Smooth muscle cell (in vitro differentiated cells): Measurements from ENCODE around the gene DIAPH2. TPM values are rescaled to one million over a fixed set of nuclear protein-coding genes. Genes with fewer than 3 reads are reported as not detected.
A peak's percentile ranks its signal among the peaks of the same experiment; 100 is the strongest.

Source experiments
- DNase-seq: peaks from one replicate; lab custom pipeline; 2025; ENCODE audit not compliant: unreplicated experiment; lab: John Stamatoyannopoulos, UW
- H2AFZ ChIP-seq: fragments of 200-600 bp; sonication (generic); 2 replicates; pipeline ENCODE4 v1.6.0; 2016; ENCODE audit warnings: antibody characterized with exemption, low read depth, mild to moderate bottlenecking
- H3F3A ChIP-seq: fragments of 200-600 bp; sonication (generic); 2 replicates; pipeline ENCODE4 v1.6.0; 2017; ENCODE audit warnings: antibody characterized with exemption, low read depth
- H3K27ac ChIP-seq: fragments of 200-600 bp; sonication (generic); 2 replicates; pipeline ENCODE4 v1.5.1; 2016; ENCODE audit warnings: low read depth, mild to moderate bottlenecking
- H3K27me3 ChIP-seq: fragments of 200-600 bp; sonication (generic); 2 replicates; pipeline ENCODE4 v1.6.1; 2016; ENCODE audit warnings: low read depth, mild to moderate bottlenecking
- H3K36me3 ChIP-seq: fragments of 200-600 bp; sonication (generic); 2 replicates; pipeline ENCODE4 v1.5.1; 2016; ENCODE audit warnings: low read depth
- H3K4me1 ChIP-seq: fragments of 200-600 bp; sonication (generic); 2 replicates; pipeline ENCODE4 v1.5.1; 2016; ENCODE audit warnings: low read depth
- H3K4me2 ChIP-seq: fragments of 200-600 bp; sonication (generic); 2 replicates; pipeline ENCODE4 v1.6.0; 2016; ENCODE audit warnings: mild to moderate bottlenecking
- H3K4me3 ChIP-seq: fragments of 200-600 bp; sonication (generic); 2 replicates; pipeline ENCODE4 v1.5.1; 2016; ENCODE audit warnings: mild to moderate bottlenecking
- H3K79me2 ChIP-seq: fragments of 200-600 bp; sonication (generic); 2 replicates; pipeline ENCODE4 v1.6.0; 2016; ENCODE audit warnings: low read depth, mild to moderate bottlenecking
- H3K9ac ChIP-seq: fragments of 200-600 bp; sonication (generic); 2 replicates; pipeline ENCODE4 v1.6.0; 2016; ENCODE audit warnings: low read depth
- H3K9me3 ChIP-seq: fragments of 200-600 bp; sonication (generic); replicated peaks from 2 replicates; pipeline ENCODE4 v1.5.1; 2016; ENCODE audit warnings: low read depth
- H4K20me1 ChIP-seq: fragments of 200-600 bp; sonication (generic); 2 replicates; pipeline ENCODE4 v1.6.0; 2016; ENCODE audit warnings: low read depth
- WGBS: methylation state at CpG from one replicate; pipeline ENCODE4 v1.1.7; 2016; ENCODE audit warnings: low lambda C conversion rate; 5-methylcytosine and 5-hydroxymethylcytosine counted together
- polyA plus RNA-seq: library from polyadenylated mRNA; unstranded; fragments of >200 nt; fragmentation: Nextera tagmentation; extraction: Ambion mirVana; gene quantifications from 2 replicates; pipeline ENCODE4 v1.2.1, GENCODE V29; 2016
- total RNA-seq: library from RNA; depleted of rRNA; stranded (reverse); fragments of >200 nt; gene quantifications from 2 replicates; pipeline ENCODE4 v1.2.3, GENCODE V29; 2014
- TF ChIP-seq, protein P1 (sequence below): fragments of 200-600 bp; sonication (generic); IDR thresholded peaks from 2 replicates; pipeline ENCODE4 v1.5.1; 2017; ENCODE audit warnings: borderline replicate concordance, mild to moderate bottlenecking, antibody characterized with exemption; ENCODE audit not compliant: insufficient read depth, poor library complexity, severe bottlenecking

Gene DIAPH2
- total and polyA plus RNA-seq, 2 experiments from 2014 or later, result 12.8 to 19.9 TPM

GRCh38 chrX:97123001-97123400, 438.4 kb downstream of the DIAPH2 start:
- Histone ChIP-seq H3K9ac (no peak overlapping the region), H3K27me3 (no peaks in the 10 kb centered on the region), H2AFZ (no peak overlapping the region), H3K36me3 (no peaks in the 10 kb centered on the region), H3K4me2 (no peak overlapping the region), H3K4me3 (no peak overlapping the region), H3K4me1 (peaks cover 8% of the 10 kb centered on the region), H4K20me1 (no peaks in the 10 kb centered on the region), H3K79me2 (no peaks in the 10 kb centered on the region), H3F3A (peaks cover 3% of the 10 kb centered on the region), H3K9me3 (no peaks in the 10 kb centered on the region), H3K27ac (no peak overlapping the region)
- no peak for DNase-seq
- WGBS, result 100% methylated on average over 2 of the region's 2 CpGs
- TF ChIP-seq, protein P1, sequence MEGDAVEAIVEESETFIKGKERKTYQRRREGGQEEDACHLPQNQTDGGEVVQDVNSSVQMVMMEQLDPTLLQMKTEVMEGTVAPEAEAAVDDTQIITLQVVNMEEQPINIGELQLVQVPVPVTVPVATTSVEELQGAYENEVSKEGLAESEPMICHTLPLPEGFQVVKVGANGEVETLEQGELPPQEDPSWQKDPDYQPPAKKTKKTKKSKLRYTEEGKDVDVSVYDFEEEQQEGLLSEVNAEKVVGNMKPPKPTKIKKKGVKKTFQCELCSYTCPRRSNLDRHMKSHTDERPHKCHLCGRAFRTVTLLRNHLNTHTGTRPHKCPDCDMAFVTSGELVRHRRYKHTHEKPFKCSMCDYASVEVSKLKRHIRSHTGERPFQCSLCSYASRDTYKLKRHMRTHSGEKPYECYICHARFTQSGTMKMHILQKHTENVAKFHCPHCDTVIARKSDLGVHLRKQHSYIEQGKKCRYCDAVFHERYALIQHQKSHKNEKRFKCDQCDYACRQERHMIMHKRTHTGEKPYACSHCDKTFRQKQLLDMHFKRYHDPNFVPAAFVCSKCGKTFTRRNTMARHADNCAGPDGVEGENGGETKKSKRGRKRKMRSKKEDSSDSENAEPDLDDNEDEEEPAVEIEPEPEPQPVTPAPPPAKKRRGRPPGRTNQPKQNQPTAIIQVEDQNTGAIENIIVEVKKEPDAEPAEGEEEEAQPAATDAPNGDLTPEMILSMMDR, result no peak

DNA sequence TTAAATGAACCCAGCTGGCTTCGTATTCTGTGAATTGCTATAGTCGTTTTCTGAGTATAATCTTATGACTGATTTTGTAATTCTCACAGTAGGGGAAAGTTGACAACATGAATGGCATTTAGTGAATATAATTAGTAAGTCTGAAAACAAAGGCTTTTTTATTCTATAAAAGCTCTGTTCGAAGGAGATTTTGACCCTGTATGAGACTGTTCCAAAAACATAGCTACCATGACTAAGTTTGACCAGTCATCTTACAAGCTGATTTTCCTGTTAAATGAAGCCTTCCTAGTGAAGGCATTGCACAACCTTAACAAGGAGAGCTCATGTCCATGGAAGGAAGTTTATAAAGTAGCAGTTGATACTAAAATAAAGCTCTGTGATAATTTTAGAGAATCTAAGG, 441.4 kb downstream of the DIAPH2 start:
- H3F3A ChIP-seq, result peaks cover 3% of the 10 kb centered on the region
- no peak overlapping the region for H3K4me3 ChIP-seq
- H3K9me3 ChIP-seq, result no peaks in the 10 kb centered on the region
- peak overlapping the region; percentile 45 for H3K27ac ChIP-seq
- 55% methylated on average over 3 of the region's 3 CpGs for WGBS
- H3K27me3 ChIP-seq, result no peaks in the 10 kb centered on the region
- no peaks in the 10 kb centered on the region for H4K20me1 ChIP-seq
- no peaks in the 10 kb centered on the region for H3K79me2 ChIP-seq
- H3K36me3 ChIP-seq, result no peaks in the 10 kb centered on the region
- H3K9ac ChIP-seq, result no peak overlapping the region
- H3K4me2 ChIP-seq, result peak overlapping the region; percentile 45
- DNase-seq, result no peak
- peaks cover 8% of the 10 kb centered on the region for H3K4me1 ChIP-seq
- peak overlapping the region; percentile 62 for H2AFZ ChIP-seq
- TF ChIP-seq, protein P1, result no peak

- 85% methylated on average over 6 of the region's 6 CpGs for WGBS
- Histone ChIP-seq H3K9ac (no peak overlapping the region), H3K4me1 (no peaks in the 10 kb centered on the region), H2AFZ (no peak overlapping the region), H3K79me2 (no peaks in the 10 kb centered on the region), H3K4me3 (no peak overlapping the region), H3K27ac (no peak overlapping the region), H4K20me1 (no peaks in the 10 kb centered on the region), H3K9me3 (no peaks in the 10 kb centered on the region), H3K4me2 (no peak overlapping the region), H3K27me3 (no peaks in the 10 kb centered on the region), H3K36me3 (no peaks in the 10 kb centered on the region), H3F3A (no peaks in the 10 kb centered on the region)
- TF ChIP-seq, protein P1, result no peak
- DNase-seq, result no peak
Measured at GRCh38 chrX:97132664-97133415, 448.2 kb downstream of the DIAPH2 start.

- Histone ChIP-seq H3K4me1 (no peaks in the 10 kb centered on the region), H3K9ac (no peak overlapping the region), H3K27me3 (no peaks in the 10 kb centered on the region), H3K27ac (no peak overlapping the region), H3K9me3 (no peaks in the 10 kb centered on the region), H3K4me3 (no peak overlapping the region), H3F3A (no peaks in the 10 kb centered on the region), H3K4me2 (no peak overlapping the region), H4K20me1 (no peaks in the 10 kb centered on the region), H3K36me3 (no peaks in the 10 kb centered on the region), H3K79me2 (no peaks in the 10 kb centered on the region), H2AFZ (no peak overlapping the region)
- TF ChIP-seq, protein P1, result no peak
- WGBS, result 89% methylated on average over 1 of the region's 1 CpG
- no peak for DNase-seq
Measured at GRCh38 chrX:97145934-97146333, 461.3 kb downstream of the DIAPH2 start.
